A673 (cell line): Measurements from ENCODE around the gene PREX1.

Source experiments
- EZH2 ChIP-seq: fragments of 200-600 bp; sonication (generic); IDR thresholded peaks from 2 replicates; pipeline ENCODE4 v1.6.1; 2017; ENCODE audit warnings: borderline replicate concordance, low read depth, mild to moderate bottlenecking, mixed read lengths, antibody characterized with exemption, low read length; ENCODE audit not compliant: poor library complexity, severe bottlenecking
- TF ChIP-seq, protein P1 (sequence below): fragments of 300-800, 200-600 bp; sonication (generic); conservative IDR thresholded peaks from 2 replicates; pipeline ENCODE4 v1.5.1; 2017; ENCODE audit warnings: low read depth, mild to moderate bottlenecking, antibody characterized with exemption, low read length, moderate library complexity, mixed read lengths

DNA sequence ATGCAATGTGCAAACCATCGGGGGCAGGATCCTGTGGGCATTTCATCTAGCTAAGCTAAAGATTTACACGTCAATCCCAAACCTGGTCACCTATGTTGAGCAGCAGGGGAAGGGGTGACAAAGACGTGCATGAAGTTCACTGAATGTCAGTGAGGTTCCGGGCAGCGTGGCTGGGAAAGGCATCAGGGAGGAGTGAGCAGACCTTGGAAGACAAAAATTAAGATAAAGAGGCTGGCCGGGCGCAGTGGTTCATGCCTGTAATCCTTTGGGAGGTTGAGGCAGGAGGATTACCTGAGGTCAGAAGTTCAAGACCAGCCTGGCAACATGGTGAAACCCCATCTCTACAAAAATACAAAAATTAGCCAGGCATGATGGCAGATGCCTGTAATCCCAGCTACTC is 126.1 kb downstream of the PREX1 start:
- TF ChIP-seq, protein P1, sequence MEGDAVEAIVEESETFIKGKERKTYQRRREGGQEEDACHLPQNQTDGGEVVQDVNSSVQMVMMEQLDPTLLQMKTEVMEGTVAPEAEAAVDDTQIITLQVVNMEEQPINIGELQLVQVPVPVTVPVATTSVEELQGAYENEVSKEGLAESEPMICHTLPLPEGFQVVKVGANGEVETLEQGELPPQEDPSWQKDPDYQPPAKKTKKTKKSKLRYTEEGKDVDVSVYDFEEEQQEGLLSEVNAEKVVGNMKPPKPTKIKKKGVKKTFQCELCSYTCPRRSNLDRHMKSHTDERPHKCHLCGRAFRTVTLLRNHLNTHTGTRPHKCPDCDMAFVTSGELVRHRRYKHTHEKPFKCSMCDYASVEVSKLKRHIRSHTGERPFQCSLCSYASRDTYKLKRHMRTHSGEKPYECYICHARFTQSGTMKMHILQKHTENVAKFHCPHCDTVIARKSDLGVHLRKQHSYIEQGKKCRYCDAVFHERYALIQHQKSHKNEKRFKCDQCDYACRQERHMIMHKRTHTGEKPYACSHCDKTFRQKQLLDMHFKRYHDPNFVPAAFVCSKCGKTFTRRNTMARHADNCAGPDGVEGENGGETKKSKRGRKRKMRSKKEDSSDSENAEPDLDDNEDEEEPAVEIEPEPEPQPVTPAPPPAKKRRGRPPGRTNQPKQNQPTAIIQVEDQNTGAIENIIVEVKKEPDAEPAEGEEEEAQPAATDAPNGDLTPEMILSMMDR, result no peak
- no peak for TF ChIP-seq EZH2
